HG02981 (cell line): ENCODE results near the gene MICU1.
A peak's percentile ranks its signal among the peaks of the same experiment; 100 is the strongest.
"Not testable (repeated sequence)": the region's sequence is repeated elsewhere in the genome, so short reads cannot be mapped to it uniquely, and the experiment has no call there.

Experiments used
- ATAC-seq: cut with Tn5 transposase; IDR thresholded peaks from one replicate; pipeline ENCODE4 v1.9.1; 2021; ENCODE audit warnings: mild to moderate bottlenecking, moderate library complexity; ENCODE audit not compliant: unreplicated experiment

Gene MICU1

DNA sequence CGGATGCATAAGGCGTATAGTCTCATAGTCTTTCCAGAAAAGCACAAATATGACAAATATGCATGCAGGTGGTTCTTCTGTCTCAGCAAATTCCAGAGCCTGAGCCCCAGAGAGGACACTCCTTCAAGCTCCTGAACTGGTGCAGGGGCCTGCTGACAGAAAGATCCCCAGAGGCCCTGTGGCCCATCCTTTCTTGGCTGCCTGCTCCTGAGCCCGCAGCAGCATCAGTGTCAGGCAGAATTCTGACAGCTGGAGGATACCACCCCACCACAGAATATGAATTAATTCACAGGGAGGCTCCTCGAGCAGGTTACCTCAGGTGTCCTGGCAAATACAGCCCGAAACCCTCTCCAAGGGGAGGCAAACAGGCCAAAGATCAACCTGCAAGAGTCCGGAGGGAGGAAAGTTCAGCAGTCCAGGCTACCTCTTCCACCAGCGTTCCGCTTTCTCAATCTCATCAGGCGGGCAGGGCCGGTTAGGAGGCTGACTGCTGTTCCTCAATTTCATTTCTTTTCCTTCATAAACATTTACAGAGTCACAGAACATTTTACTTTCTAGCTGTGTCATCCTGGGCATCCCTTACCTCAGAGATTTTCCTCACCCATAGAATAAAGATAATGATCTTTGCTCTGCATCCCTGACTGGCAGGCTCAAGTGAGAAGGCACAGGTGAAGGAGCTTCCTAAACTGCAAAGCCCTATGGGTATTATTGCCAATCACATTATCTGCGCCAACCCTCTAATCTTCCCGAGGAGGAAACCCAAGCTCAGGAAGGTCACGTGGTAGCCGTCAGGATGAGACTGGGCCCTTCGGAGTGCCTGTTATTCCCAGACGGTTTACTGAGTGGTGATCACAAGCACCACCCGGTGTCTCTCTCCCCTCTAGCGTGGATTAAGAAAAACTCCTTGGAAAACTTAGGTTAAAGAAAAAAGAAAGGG is 272.6 kb downstream of the MICU1 start:
- no peak for ATAC-seq

DNA sequence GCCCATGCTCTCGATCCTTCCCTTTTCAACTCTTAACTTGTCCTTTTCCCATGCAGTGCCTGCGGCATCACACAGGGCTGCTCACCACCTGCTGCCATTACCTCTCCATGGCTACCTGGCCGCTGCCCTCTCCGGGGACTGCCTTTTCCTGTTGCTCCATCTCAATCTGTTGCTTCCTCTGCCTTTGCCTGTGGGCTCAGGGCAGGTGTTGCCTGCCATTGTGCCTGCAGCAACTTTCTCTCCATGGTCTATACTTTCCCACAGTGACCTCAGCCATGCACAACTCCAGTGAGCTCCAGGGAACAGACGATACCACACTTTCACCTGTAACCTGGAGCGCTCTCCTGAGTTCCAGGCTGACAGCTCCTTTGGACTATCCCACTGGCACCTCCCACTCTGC is 274.4 kb downstream of the MICU1 start:
- no peak for ATAC-seq

DNA sequence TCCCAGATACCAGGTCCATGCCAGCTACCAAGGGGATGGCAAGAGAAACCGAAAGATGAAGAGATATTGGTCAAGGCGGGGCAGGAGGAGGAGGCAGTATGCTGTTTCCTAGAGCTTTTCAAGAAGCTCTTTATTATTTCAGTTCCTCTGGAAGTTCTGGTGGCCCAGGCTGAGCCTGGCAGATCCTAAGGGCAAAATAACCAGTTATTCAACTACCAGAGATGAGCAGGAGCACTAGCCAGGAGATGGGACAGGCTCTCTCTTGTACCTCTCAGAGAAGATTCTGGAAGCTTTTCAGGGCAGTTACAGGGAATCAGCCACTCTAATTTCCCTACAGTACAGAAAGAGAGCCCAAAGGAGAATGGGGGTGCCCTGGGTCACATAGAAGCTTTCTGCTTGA is 276.4 kb downstream of the MICU1 start:
- ATAC-seq: no peak

DNA sequence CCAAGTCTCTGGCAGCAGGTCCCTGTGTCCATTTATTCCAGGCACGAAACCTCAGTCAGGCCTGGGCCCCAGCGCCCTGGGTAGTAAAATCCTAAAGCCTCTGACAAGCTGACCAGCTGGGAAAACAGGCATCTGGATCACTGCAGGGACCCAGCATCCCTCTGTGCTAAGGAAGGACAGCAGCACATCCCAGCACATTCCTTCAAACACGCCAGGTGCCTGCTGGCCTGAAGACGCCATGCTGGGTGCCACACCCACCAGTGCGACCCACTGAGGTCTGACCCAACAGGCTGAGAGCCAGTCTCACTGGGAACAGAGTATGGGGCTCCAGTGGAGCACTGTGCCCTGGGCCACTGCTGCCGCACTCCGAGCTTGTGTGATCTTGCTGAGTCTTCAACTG is 277.6 kb downstream of the MICU1 start:
- ATAC-seq: no peak

DNA sequence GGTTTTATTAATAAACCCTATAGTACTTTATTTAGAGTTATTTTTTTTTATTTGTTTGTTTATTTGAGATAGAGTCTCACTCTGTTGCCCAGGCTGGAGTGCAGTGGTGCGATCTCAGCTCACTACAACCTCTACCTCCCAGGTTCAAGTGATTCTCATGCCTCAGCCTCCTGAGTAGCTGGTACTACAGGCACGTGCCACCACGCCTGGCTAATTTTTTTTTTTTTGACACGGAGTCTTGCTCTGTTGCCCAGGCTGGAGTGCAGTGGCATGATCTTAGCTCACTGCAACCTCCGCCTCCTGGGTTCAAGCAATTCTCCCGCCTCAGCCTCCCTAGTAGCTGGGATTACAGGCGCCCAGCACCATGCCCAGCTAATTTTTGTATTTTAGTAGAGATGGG is 279.8 kb downstream of the MICU1 start:
- not testable (repeated sequence) for ATAC-seq

DNA sequence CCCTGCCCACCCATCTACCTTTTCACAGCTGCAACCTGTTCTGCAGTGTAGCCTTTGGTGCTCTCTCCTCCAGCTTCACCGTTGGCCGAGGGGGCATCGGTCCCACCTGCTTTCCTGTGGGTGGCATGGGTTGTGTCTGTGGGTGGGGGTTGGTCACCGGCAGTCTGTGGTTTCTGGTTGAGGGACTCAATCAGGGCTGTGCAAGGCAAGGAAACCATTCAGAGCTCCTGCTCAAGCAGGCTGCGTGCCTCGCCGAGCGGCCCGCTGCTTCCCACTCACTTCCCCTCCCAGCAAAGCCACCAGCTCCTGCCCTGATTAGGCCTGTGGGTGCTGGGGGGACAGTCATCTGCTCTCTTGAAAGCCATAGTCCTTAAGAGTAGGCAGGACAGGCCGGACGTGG is 280.9 kb downstream of the MICU1 start:
- ATAC-seq: no peak

DNA sequence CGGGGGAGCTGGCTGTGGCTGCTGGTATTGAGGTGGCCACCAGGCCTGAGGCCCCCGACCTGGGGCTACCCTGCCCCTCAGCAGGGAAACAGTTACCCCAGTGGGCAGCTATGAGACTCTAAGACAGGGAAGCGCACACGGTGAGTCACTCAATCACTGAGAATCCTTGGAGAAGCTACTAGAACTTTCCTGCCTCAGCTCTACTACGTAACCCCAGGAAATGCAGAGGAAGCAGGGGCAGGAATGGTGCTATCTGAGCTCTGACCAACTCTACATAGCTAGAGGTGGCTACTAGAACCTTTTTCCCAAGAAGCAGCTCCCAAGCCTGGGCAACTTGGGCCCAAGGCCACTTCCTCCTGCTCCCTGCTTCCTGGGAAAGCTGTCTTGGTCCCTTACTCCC is 283.0 kb downstream of the MICU1 start:
- no peak for ATAC-seq

DNA sequence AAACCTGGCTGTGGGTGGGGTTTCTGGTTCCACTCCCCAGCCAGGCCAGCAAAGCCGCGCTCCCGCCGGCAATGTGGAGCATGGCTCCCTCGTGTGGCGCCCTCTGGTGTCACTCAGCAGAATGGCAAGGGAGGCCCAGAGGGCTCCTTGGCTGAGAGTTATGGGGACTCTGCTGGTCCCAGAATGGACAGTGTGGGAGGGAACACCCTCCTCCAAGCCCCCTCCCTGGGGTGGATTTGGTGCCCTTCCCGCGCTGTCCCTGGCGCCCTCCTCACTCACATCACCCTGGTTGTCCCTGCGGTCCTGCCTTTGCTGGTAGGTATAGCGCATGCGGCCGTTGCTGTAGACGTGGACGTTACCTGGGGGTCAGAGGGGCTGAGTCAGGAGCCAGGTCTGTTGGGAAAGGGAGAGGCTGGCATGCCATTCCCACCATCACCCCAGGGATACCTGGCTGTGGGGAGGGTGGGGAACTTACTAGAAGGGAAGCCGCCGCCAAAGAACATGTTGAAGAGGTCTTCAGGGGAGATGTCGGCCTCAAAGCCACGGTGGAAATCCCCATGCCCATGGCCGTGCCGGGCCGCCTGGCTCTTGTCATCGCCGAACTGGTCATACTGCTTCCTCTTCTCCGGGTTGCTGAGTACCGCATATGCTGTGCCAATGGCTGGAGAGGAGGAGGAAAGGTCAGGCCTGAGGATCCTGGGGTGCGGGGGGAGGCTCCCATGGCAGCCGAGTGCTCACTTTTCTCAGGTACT is 285.2 kb downstream of the MICU1 start:
- ATAC-seq: no peak

DNA sequence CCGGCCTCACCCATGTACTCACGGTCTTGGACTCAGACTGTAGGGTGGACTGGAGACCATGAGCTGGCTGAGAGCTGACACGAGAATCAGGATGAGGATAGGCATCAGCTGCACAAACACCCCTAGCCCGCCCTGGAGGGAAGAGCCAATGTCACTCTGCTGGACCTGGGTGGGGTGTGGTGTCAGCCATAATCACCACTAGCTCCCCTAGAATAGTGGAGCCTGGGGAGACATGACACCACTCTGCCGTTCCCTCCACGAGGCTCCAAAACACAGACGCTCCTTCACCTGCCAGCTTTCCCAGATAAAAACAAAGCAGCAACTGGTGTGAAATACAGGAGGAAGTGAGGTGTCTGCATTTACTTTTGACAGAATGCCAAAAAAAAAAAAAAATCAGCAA is 287.7 kb downstream of the MICU1 start:
- ATAC-seq: no peak

DNA sequence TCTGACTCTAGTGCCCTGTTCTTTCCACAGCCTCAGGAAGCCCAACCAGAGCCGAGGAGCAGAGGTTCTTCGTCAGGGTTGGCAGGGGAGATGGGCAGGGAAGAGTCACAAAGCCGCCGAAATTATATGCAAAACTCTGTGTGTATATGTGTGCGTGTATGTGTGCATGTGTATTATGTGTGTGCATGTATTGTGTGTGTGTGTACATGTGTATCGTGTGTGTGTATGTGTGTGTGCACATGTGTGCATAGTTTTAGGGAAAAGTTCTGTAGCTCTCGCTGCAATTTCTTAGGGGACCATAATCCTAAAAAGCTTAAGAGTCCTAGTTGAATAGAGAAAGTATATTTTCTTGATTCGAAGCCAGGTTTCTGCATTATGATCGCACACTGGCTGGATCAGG is 288.2 kb downstream of the MICU1 start:
- ATAC-seq: no peak

DNA sequence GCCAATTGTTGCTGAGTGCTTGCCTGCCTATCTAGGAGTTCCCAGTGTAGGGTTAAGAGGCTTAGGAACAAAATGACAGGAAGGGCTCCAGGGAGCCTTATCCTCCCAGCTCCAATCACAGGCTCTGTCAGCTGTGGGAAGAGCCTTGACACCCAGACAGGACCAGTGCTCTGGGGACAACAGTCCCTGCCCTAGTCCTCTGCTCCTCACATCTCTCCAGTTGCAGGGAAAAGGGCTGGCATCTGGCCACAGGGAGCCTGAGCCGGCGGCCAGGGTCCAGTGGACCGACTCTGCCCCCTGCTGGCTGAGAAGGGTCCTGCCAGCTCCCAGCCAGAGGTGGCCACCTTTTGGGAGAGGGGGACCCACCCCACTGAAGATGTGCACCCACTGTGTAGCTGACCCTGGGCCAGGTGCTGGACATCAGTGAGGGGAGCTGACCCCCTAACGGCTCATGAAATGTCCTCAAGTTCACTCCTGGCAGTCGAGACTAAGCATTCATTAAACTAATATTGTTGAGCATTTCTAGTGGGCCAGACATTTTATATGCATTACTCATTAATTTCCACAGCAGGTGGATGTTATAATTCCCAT is 288.7 kb downstream of the MICU1 start:
- ATAC-seq: no peak

DNA sequence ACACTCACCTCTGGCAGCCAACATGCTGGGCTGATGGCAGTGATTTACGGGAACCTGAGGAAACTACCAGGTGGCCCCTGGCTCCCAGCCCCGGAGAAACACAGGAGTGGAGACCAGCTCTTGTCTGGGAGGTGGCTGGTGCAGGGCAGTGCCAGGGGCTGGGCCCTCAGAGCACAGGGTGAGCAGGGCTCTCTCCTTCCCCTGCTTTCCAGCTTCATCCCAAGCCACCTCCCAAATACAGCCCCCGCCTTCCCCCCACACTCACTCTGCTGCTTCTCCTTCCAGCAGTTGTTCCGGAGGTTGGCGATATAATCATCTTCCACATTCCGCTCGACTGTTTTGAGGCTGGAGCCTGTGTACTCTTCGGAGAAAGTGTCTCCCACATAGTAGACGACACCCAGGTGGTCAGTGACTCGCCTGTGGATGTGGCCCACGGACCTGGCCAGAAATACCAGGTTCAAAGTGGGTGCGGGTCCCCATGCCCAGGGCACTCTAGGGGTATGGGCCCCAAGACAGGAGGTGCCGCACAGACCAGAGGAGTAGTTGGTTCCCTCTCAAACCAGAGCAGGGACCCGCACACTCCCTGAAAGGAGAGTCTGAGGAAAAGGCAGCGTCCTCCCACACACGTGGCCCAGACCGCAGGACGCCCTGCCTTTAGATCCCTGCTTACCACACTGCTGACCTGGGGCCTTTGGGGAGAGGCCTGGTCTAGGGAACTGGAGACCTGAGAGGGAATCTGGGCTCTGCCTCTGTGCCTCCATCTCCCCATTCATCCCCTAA is 289.4 kb downstream of the MICU1 start:
- ATAC-seq: no peak

DNA sequence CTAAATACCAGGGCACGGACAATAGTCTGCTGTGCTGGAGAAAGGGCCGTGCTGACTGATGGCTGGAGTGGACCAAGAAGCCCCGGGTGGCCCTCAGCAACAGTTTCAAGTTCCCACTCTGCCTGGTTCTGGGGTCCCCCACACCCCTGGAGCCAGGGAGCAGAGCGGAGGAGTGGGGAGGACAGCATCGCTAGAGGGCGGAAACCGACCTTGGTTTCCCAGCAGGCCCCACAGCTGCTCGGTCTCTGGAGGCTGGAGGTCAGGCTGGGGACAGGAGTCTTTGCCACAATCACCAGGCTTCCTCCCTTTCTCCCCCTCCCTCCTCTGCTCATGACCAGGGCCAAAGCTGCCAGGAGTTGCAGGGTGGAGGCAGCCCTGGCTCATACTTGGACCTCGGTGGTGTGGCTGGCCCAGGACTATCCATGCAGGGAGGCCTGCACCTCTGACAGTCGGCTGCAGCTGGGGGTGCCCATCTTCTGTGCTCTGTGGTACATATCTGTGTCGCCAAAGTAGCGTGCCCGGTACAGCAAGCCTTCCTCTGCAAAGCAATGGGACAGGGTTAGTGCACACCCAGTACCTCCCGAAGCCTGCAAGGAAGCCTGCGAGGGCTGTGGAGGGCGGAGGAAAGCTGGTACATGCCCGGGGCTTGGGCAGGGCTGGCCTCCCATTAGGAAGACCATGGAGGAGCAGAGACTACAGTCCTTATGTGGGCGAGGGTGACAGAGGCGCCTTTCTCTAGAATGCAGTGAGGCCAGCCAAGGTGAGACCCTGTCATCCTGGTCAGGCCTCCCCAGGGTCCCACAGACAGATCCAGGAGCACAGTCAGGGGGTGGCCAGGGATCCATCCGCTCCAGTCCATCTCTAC is 290.3 kb downstream of the MICU1 start:
- ATAC-seq: peak; percentile 30

DNA sequence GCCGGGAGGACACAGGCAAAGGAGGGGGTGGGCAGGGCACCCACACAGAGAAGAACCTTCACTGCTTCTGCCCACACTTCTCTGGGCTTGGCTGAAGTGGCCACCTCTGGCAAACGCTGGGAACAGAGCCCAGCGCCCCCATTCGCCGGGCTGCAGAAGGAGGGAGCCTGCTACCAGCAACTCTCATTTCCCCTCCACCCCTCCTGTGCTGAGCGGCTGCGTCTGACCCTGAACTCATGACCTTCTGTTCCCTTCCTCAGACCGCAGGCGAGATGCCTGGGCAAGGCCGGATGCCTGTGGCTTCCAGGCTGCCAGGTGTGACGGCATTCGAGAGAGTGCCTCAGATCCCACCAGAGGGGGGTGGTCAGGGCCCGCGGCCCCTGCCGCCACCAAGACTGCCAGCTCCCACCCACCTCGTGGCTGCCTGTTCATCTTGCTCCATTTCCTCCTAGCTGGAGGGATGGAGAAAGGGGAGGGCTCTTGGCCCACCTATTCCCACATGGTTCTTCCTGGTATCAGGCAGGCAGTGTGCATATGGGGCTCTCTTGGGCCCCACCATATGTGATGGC is 291.0 kb downstream of the MICU1 start:
- ATAC-seq: peak; percentile 61

DNA sequence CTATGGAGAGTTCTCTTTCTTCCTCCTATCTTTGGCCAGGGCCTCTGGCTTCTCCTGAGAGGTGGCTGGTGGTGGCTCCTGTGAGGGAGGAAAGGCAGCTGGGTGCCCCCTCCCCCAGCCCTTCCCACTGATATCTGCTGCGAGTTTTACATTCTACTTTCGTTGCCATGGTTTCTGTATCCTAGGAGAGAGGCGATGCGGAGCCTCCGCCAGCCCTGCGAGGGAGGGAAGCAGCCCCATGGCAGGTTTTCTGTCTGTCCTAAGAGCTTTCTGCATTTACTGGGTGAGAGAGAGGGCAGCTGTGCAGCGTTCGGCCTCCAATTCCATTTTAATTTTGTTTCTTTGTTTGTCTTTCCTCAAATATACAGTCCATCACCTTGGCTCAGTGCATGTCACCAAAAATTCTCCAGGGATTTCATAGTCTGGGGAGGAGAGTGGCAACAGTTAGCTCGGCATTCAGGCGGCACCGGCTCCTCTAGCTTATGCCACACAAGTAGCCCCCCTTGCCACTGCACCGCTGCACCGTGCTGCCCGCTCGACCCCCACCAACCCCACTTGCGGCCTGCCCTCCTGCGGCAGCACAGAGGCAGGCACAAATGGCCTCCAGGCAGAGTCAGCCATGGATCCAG is 291.6 kb downstream of the MICU1 start:
- no peak for ATAC-seq

DNA sequence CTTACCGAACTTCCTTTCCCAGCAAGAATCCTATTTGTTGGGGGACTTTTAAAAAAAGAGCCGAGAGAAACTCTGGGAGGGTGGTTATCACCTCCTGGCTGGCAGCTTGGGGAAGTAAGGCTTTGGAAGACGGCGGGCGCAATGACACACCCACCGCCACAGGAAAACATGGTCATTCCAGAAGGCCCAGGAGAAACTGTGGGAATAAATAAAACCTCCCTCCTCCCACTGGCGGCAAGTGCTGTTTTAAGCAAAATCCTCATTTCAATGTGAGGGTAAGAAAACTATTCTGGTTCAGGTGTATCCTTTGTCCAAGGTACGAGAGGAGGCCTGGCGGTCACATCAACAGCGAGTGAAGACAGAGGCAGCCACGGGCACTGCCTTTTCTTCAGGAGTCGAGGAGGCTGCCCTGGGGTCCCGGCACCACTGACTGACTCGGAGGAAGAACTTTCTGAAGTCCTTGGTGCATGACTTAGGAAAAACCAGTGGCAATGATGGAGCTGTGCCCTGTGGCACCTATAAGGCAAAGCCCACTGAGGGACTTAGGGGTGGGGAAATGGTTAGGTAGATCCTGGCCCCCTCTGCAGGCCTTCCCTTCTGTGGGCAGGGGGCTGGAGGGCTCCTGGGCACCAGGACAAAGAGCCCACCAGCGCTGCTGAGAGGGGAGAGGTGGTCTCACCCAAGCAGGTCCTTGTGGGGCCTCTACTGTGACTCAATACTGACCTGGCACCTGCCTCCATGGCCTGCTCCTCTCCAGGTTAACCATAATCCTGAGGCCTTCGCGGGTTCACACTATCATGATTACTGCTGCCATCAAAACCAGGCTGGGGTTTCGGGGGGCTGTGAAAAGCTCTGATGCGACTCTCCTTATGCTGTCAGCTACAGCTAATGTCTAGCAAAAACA is 292.5 kb downstream of the MICU1 start:
- ATAC-seq: no peak

DNA sequence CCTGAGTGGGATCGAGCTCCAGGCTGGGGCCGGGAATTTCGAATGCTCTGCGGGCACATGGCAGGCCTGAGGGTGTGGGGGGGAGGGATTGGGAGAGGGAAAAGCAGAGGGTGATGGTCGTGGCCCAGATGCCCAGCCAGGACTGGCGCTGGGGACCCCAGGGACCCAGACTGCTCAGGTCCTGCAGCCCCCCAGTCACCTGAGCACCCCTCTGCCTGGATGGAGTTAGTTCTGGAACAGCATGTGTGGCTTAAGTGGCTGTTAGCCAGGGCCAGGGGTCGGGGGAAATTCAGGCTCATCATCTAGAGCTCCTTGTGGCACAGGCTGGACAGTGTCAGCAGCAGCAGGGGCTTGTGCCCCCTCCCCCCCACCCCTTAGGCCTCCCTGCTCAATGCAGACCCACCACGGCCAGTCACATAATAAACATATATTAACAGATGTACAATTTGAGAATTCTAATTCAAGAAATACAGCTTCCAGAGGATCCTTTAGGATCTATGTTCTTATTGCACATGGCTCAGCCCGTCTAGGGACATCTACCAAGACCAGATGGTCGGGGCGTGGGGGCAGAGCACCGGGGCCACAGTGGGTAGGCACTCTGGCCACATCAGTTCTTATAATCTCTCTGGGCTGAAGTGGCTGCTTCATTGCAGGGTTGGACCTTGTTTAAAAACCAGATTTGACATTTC is 293.3 kb downstream of the MICU1 start:
- ATAC-seq: no peak
